IMR-90 (cell line): ENCODE measurements around the gene BLVRB. TPM values are rescaled to one million over a fixed set of nuclear protein-coding genes. Genes with fewer than 3 reads are reported as not detected.

ENCODE experiments used
- ATAC-seq: fragments of 200-7000 bp; cut with Tn5 transposase; 2 replicates; pipeline ENCODE4 v1.9.1; 2020; ENCODE audit warnings: low read depth, mild to moderate bottlenecking, moderate library complexity
- BruUV-seq: library from RNA; stranded (reverse); fragments of 400-500 nt; replicated peaks from 2 replicates; lab custom pipeline; 2021; lab: Mats Ljungman, UMichigan
- CTCF ChIA-PET: fragments of 300-600 bp; formaldehyde crosslinking; extraction: SDS; loops from one replicate; lab custom pipeline; 2021; ENCODE audit warnings: antibody characterized with exemption; lab: Yijun Ruan, JAX
- POLR2A ChIA-PET: fragments of 300-600 bp; sonication (Branson Sonifier 250); formaldehyde crosslinking; loops from one replicate; lab custom pipeline; 2022; ENCODE audit warnings: antibody characterized with exemption; ENCODE audit not compliant: unreplicated experiment; lab: Charles Lee
- DNase-seq: peaks from one replicate; pipeline ENCODE4 v3.0.0; 2013
- H2AFZ ChIP-seq: replicated peaks from 2 replicates; pipeline ENCODE3; 2013; ENCODE audit warnings: low read length, mild to moderate bottlenecking; ENCODE audit not compliant: poor library complexity
- H2AK5ac ChIP-seq: 2 replicates; pipeline ENCODE4 v1.6.1; 2013; ENCODE audit warnings: low read depth, low read length, inconsistent platforms
- H2AK9ac ChIP-seq: replicated peaks from 2 replicates; pipeline ENCODE3; 2013; ENCODE audit warnings: mild to moderate bottlenecking, low read depth, low read length, moderate library complexity; ENCODE audit not compliant: poor library complexity
- H2BK120ac ChIP-seq: 2 replicates; pipeline ENCODE4 v1.6.1; 2013; ENCODE audit warnings: low read depth, low read length, inconsistent platforms
- H2BK15ac ChIP-seq: 3 replicates; pipeline ENCODE4 v1.6.1; 2013; ENCODE audit warnings: low read depth, low read length, inconsistent platforms
- H2BK20ac ChIP-seq: 2 replicates; pipeline ENCODE4 v1.6.1; 2013; ENCODE audit warnings: low read depth, mild to moderate bottlenecking, inconsistent platforms, low read length, moderate library complexity
- H2BK5ac ChIP-seq: 2 replicates; pipeline ENCODE4 v1.6.1; 2013; ENCODE audit warnings: mild to moderate bottlenecking, low read depth, low read length, inconsistent platforms; ENCODE audit not compliant: poor library complexity, severe bottlenecking
- H3K14ac ChIP-seq: replicated peaks from 2 replicates; pipeline ENCODE4 v1.6.1; 2013; ENCODE audit warnings: low read depth, low read length, inconsistent platforms
- H3K18ac ChIP-seq: 2 replicates; pipeline ENCODE4 v1.6.1; 2013; ENCODE audit warnings: low read depth, low read length, control low read depth
- H3K23ac ChIP-seq: 2 replicates; pipeline ENCODE4 v1.6.1; 2013; ENCODE audit warnings: low read depth, low read length, inconsistent platforms
- H3K27ac ChIP-seq: 2 replicates; pipeline ENCODE4 v1.5.1; 2013; ENCODE audit warnings: mild to moderate bottlenecking, control low read depth, low read length; ENCODE audit not compliant: insufficient read depth
- H3K27me3 ChIP-seq: 2 replicates; pipeline ENCODE4 v1.6.1; 2013; ENCODE audit warnings: low read length; ENCODE audit not compliant: control insufficient read depth, insufficient read depth
- H3K36me3 ChIP-seq: 2 replicates; pipeline ENCODE4 v1.6.1; 2013; ENCODE audit warnings: low read length, mixed read lengths; ENCODE audit not compliant: control insufficient read depth, insufficient read depth
- H3K4ac ChIP-seq: 2 replicates; pipeline ENCODE4 v1.6.1; 2013; ENCODE audit warnings: low read depth, low read length, inconsistent platforms
- H3K4me1 ChIP-seq: 2 replicates; pipeline ENCODE4 v1.6.1; 2013; ENCODE audit warnings: low read length, mixed read lengths; ENCODE audit not compliant: control insufficient read depth, insufficient read depth
- H3K4me2 ChIP-seq: 2 replicates; pipeline ENCODE4 v1.6.1; 2013; ENCODE audit warnings: low read depth, mild to moderate bottlenecking, control low read depth, low read length, moderate library complexity
- H3K4me3 ChIP-seq: 2 replicates; pipeline ENCODE4 v1.5.1; 2013; ENCODE audit warnings: low read depth, mild to moderate bottlenecking, control low read depth, low read length, moderate library complexity; ENCODE audit not compliant: insufficient read depth
- H3K56ac ChIP-seq: 2 replicates; pipeline ENCODE4 v1.6.1; 2013; ENCODE audit warnings: low read length, inconsistent platforms; ENCODE audit not compliant: insufficient read depth; ENCODE audit errors: extremely low read depth
- H3K79me1 ChIP-seq, 2 experiments: 2 replicates each; pipeline ENCODE4 v1.6.1; 2013; ENCODE audit warnings: low read length in 2 of 2, inconsistent platforms in 1 of 2, low read depth in 1 of 2
- H3K9ac ChIP-seq: 2 replicates; pipeline ENCODE4 v1.6.1; 2013; ENCODE audit warnings: low read depth, low read length, control low read depth
- H3K9me1 ChIP-seq: 2 replicates; pipeline ENCODE4 v1.6.1; 2013; ENCODE audit warnings: low read length, inconsistent platforms; ENCODE audit not compliant: insufficient read depth
- H3K9me3 ChIP-seq: 2 replicates; pipeline ENCODE4 v1.6.1; 2013; ENCODE audit warnings: low read length; ENCODE audit not compliant: control insufficient read depth, insufficient read depth
- H4K20me1 ChIP-seq: 2 replicates; pipeline ENCODE4 v1.6.1; 2013; ENCODE audit warnings: low read length, inconsistent platforms; ENCODE audit not compliant: insufficient read depth
- H4K5ac ChIP-seq: 2 replicates; pipeline ENCODE4 v1.6.1; 2013; ENCODE audit warnings: mild to moderate bottlenecking, low read depth, low read length, control low read depth
- H4K8ac ChIP-seq, 2 experiments: 2 replicates each; pipeline ENCODE4 v1.6.1; 2013; ENCODE audit warnings: low read depth in 2 of 2, low read length in 2 of 2, control low read depth in 1 of 2, inconsistent platforms in 1 of 2
- H4K91ac ChIP-seq: 2 replicates; pipeline ENCODE4 v1.6.1; 2013; ENCODE audit warnings: low read depth, low read length, inconsistent platforms; ENCODE audit not compliant: insufficient read depth
- BHLHE40 ChIP-seq: fragments of 150-350 bp; IDR thresholded peaks from 2 replicates; pipeline ENCODE4 v1.6.1; 2016; ENCODE audit warnings: mild to moderate bottlenecking, low read depth, low read length
- CEBPB ChIP-seq: IDR thresholded peaks from 2 replicates; pipeline ENCODE4 v1.6.1; 2012; ENCODE audit warnings: low read depth, low read length, improper control_type of control experiment
- CHD1 ChIP-seq: IDR thresholded peaks from 2 replicates; pipeline ENCODE4 v1.6.1; 2012; ENCODE audit warnings: low read depth, low read length, improper control_type of control experiment
- FOS ChIP-seq: fragments of 150-350 bp; IDR thresholded peaks from 2 replicates; pipeline ENCODE4 v1.6.1; 2016; ENCODE audit warnings: low read depth, low read length
- MAFK ChIP-seq: IDR thresholded peaks from 2 replicates; pipeline ENCODE4 v1.6.1; 2012; ENCODE audit warnings: low read depth, low read length, improper control_type of control experiment
- MAZ ChIP-seq: IDR thresholded peaks from 2 replicates; pipeline ENCODE4 v1.6.1; 2012; ENCODE audit warnings: low read depth, mild to moderate bottlenecking, low read length, improper control_type of control experiment, moderate library complexity, borderline replicate concordance
- MXI1 ChIP-seq: IDR thresholded peaks from 2 replicates; pipeline ENCODE4 v1.6.1; 2012; ENCODE audit warnings: low read depth, mild to moderate bottlenecking, low read length, moderate library complexity, borderline replicate concordance
- NFE2L2 ChIP-seq: fragments of 150-350 bp; IDR thresholded peaks from 2 replicates; pipeline ENCODE4 v1.6.1; 2016; ENCODE audit warnings: low read depth, mild to moderate bottlenecking, low read length
- POLR2A ChIP-seq: IDR thresholded peaks from 2 replicates; pipeline ENCODE4 v1.6.1; 2012; ENCODE audit warnings: mild to moderate bottlenecking, low read depth, low read length
- RAD21 ChIP-seq: IDR thresholded peaks from 2 replicates; pipeline ENCODE4 v1.6.1; 2012; ENCODE audit warnings: low read length, improper control_type of control experiment
- RCOR1 ChIP-seq: IDR thresholded peaks from 2 replicates; pipeline ENCODE4 v1.6.1; 2012; ENCODE audit warnings: mild to moderate bottlenecking, low read length, improper control_type of control experiment; ENCODE audit not compliant: insufficient replicate concordance
- SMC3 ChIP-seq: fragments of 150-350 bp; IDR thresholded peaks from 2 replicates; pipeline ENCODE4 v1.6.1; 2016; ENCODE audit warnings: low read depth, mild to moderate bottlenecking, antibody characterized with exemption, low read length, moderate library complexity
- WGBS, 2 experiments: methylation state at CpG; one replicate each; pipeline versions ENCODE4 v1.1.5 to v1.1.7; 2013; ENCODE audit warnings: missing lambda C conversion rate in 2 of 2; ENCODE audit not compliant: insufficient read length in 1 of 2; ENCODE audit errors: extremely low coverage in 2 of 2; 5-methylcytosine and 5-hydroxymethylcytosine counted together
- dilution Hi-C: fragments of 300-500 bp; cut with HindIII; formaldehyde crosslinking; loops from one replicate; pipeline ENCODE4 v1.14.3; 2018; ENCODE audit warnings: low sequenced_read_pairs; ENCODE audit not compliant: unreplicated experiment
- in situ Hi-C: fragments of 300-500 bp; cut with MboI; formaldehyde crosslinking; loops from 3 replicates; pipeline ENCODE4 v1.14.3; 2019; ENCODE audit warnings: low sequenced_read_pairs, inconsistent platforms, mixed read lengths
- intact Hi-C: fragments of 100-400 bp; cut with micrococcal nuclease; formaldehyde crosslinking; loops from 2 replicates; pipeline ENCODE4 v1.10.0; 2022
- polyA plus RNA-seq, 3 experiments: library from polyadenylated mRNA; depleted of rRNA; stranded (reverse); fragments of >200 nt; gene quantifications; 2 replicates each; pipeline ENCODE4 v1.2.3, GENCODE V29; 2012; ENCODE audit warnings: low replicate concordance in 1 of 3
- total RNA-seq: library from RNA; depleted of rRNA; stranded (reverse); fragments of >200 nt; gene quantifications from 2 replicates; pipeline ENCODE4 v1.2.3, GENCODE V29; 2012
- TF ChIP-seq, protein P1 (sequence below): fragments of 150-350 bp; IDR thresholded peaks from 2 replicates; pipeline ENCODE4 v1.6.1; 2016; ENCODE audit warnings: low read depth, mild to moderate bottlenecking, low read length, moderate library complexity, borderline replicate concordance

BLVRB gene
- total and polyA plus RNA-seq, 2 of the 4 experiments (the other 2 are of a cell fraction): 65.2 to 102 TPM

DNA sequence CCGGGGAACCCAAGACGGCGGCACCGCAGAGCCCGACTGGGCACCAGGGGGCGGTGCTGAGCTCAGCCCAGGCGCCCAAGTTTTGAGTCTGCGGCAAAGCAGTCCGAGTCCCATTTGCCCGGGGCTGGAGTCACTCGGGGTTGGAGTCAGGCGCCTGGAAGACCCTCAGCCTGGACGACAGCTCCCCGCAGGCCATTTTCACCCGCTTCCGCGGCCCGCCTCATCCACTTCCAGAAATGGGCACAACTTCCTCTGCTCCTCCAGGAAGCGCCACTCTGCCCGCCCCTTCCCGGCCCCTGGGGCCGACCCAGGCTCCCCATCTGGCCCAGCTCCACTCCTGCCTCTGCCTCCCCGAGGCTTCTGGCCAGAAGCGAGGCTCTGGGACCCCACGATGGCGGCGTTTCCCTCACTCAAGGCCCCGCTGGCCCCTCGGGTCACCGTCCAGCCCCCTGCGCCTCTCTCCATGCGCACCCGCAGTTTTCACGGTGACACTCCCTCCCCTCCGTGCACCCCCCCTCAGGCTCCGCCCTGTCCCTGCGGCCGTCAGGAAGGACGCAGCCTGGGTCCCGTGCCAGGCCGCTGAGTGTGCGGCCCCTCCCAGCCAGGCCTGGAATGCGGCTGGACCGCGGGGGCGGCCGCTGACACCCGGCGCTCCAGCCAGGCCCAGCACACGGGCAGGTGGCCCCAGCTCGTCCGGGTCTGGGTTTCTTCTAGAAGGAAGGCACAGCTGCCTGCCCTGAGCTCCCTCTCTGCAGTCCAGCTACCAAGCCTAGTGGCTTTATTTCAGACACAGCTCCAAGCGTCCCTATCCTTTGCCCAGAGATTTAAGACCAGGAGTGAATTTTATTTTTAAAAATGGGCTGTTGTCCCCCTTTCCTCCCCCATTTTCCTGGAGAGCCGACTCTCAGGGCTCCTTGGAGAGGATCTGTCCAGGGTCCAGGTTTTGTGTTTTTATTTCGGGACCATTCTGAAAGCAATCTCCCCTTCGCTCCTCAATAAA lies 44.5 kb downstream of the BLVRB start:
- Histone ChIP-seq H2AK5ac (peak overlapping the region; percentile 89), H3K9me1 (peaks cover 4% of the 10 kb centered on the region), H3K79me1 (peaks cover 6 to 24% of the 10 kb centered on the region in 2 experiments; a peak in 2 of 4 replicates), H2BK20ac (peak overlapping the region; percentile 78), H3K4ac (peak overlapping the region; percentile 98), H3K9ac (peak overlapping the region; percentile 85), H3K14ac (peak overlapping the region; percentile 99), H2BK120ac (peak overlapping the region; percentile 98), H4K91ac (peak overlapping the region; percentile 99), H4K20me1 (peaks cover 10% of the 10 kb centered on the region), H3K23ac (peak overlapping the region; percentile 99), H2AK9ac (peak overlapping the region; percentile 89), H3K4me1 (peaks cover 9% of the 10 kb centered on the region), H3K36me3 (peaks cover 12% of the 10 kb centered on the region), H3K18ac (peak overlapping the region; percentile 81), H2BK5ac (peak overlapping the region; percentile 98), H4K8ac (peak overlapping the region; percentile 89 to 99), H3K56ac (peak overlapping the region; percentile 96), H3K4me3 (peak overlapping the region; percentile 52), H3K27ac (peak overlapping the region; percentile 97), H3K27me3 (no peaks in the 10 kb centered on the region), H4K5ac (peak overlapping the region; percentile 77), H3K9me3 (no peaks in the 10 kb centered on the region), H2BK15ac (peak overlapping the region; percentile 95; the same call in 2 of the 3 replicates), H2AFZ (peak overlapping the region; percentile 100), H3K4me2 (peak overlapping the region; percentile 67)
- peak; percentile 92 for DNase-seq
- CTCF ChIA-PET: interaction anchor here (0.6 to 1.8 kb wide), 6 partner anchors 9 to 161 kb away, joined by 3 to 8 read pairs (median 4); no protein-coding TSS in a partner anchor
- in situ Hi-C loops (no loop called here), dilution Hi-C loops (no loop called here), intact Hi-C loops (loop anchor here (1.0 to 10.0 kb wide), 5 partner anchors 43 to 226 kb away; partner anchors contain the start of genes C19orf47 and PLD3)
- POLR2A ChIA-PET: interaction anchor here (0.5 to 0.8 kb wide), 5 partner anchors 10 to 194 kb away, joined by 3 read pairs; no protein-coding TSS in a partner anchor
- ATAC-seq: peak; percentile 68
- 2% methylated on average over 27 of the region's 56 CpGs; no CpG with 5 or more reads in 1 of the 2 experiments for WGBS, 2 experiments
- BruUV-seq: no TSS peak
- TF ChIP-seq CHD1 (peak; percentile 28; the same call in 1 of the 2 replicates), MAFK (no peak), CEBPB (no peak), SMC3 (peak; percentile 80), MAZ (peak; percentile 98), BHLHE40 (peak; percentile 99), RAD21 (peak; percentile 69), POLR2A (peak; percentile 90), NFE2L2 (no peak), RCOR1 (peak; percentile 70), MXI1 (peak; percentile 71; the same call in 1 of the 2 replicates), FOS (peak; percentile 23; the same call in 1 of the 2 replicates)
- TF ChIP-seq, protein P1, sequence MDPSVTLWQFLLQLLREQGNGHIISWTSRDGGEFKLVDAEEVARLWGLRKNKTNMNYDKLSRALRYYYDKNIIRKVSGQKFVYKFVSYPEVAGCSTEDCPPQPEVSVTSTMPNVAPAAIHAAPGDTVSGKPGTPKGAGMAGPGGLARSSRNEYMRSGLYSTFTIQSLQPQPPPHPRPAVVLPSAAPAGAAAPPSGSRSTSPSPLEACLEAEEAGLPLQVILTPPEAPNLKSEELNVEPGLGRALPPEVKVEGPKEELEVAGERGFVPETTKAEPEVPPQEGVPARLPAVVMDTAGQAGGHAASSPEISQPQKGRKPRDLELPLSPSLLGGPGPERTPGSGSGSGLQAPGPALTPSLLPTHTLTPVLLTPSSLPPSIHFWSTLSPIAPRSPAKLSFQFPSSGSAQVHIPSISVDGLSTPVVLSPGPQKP: peak; percentile 95
